Endothelial cell of umbilical vein (primary cell): ENCODE results near the gene DCX. TPM values are rescaled to one million over a fixed set of nuclear protein-coding genes. Genes with fewer than 3 reads are reported as not detected.

Experiments used
- BruUV-seq: library from RNA; stranded (reverse); fragments of 400-500 nt; replicated peaks from 2 replicates; lab custom pipeline; 2021; lab: Mats Ljungman, UMichigan
- CTCF ChIA-PET: fragments of 300-600, 350-600 bp; sonication (Branson Sonifier 250); formaldehyde crosslinking; loops from one replicate; lab custom pipeline; 2021; ENCODE audit warnings: antibody characterized with exemption, inconsistent platforms; lab: Charles Lee
- POLR2A ChIA-PET: fragments of 300-600, 350-600 bp; sonication (Branson Sonifier 250); formaldehyde crosslinking; loops from one replicate; lab custom pipeline; 2021; ENCODE audit warnings: antibody characterized with exemption, inconsistent platforms; lab: Charles Lee
- DNase-seq: peaks from one replicate; pipeline ENCODE4 v3.0.0-alpha.2; 2011; ENCODE audit warnings: low read depth, low spot score
- FAIRE-seq: peaks from 2 replicates; lab custom pipeline; 2011; peaks lifted over from hg19 to GRCh38; lab: Jason Lieb, UNC
- H2AFZ ChIP-seq: 2 replicates; pipeline ENCODE4 v1.6.0; 2012; ENCODE audit warnings: low read depth, low read length, control low read depth, inconsistent platforms
- H3K27ac ChIP-seq: 2 replicates; pipeline ENCODE4 v1.5.1; 2011; ENCODE audit warnings: low read depth, mild to moderate bottlenecking, control low read depth, low read length, moderate library complexity; ENCODE audit not compliant: insufficient read depth
- H3K27me3 ChIP-seq, 2 experiments: 2 replicates each; pipeline versions ENCODE4 v1.6.0 to v1.6.1; 2011; ENCODE audit warnings: low read length in 2 of 2, mixed read lengths in 1 of 2; ENCODE audit not compliant: control insufficient read depth in 2 of 2, insufficient read depth in 2 of 2
- H3K36me3 ChIP-seq, 2 experiments: 2 replicates in 1 of 2; 3 replicates in 1 of 2; pipeline ENCODE4 v1.5.1; 2011; ENCODE audit warnings: low read length in 2 of 2, mild to moderate bottlenecking in 1 of 2, moderate library complexity in 1 of 2; ENCODE audit not compliant: control insufficient read depth in 2 of 2, insufficient read depth in 2 of 2; ENCODE audit errors: extremely low read depth in 1 of 2
- H3K4me1 ChIP-seq: 3 replicates; pipeline ENCODE4 v1.5.1; 2011; ENCODE audit warnings: mild to moderate bottlenecking, low read length; ENCODE audit not compliant: control insufficient read depth, insufficient read depth; ENCODE audit errors: extremely low read depth
- H3K4me2 ChIP-seq: 2 replicates; pipeline ENCODE4 v1.6.1; 2011; ENCODE audit warnings: low read length, control low read depth, mixed read lengths; ENCODE audit not compliant: insufficient read depth
- H3K4me3 ChIP-seq, 3 experiments: fragments of 200-600 bp in 1 of 3; sonication (generic), shearing (Covaris generic) in 1 of 3; replicated peaks in 1 of 3; 2 replicates each; pipeline ENCODE4 v1.5.1; 2011 to 2016; ENCODE audit warnings: control low read depth in 3 of 3, low read length in 3 of 3, mild to moderate bottlenecking in 2 of 3, inconsistent platforms in 1 of 3, low read depth in 1 of 3, moderate library complexity in 1 of 3; ENCODE audit not compliant: insufficient read depth in 1 of 3
- H3K79me2 ChIP-seq: 2 replicates; pipeline ENCODE4 v1.6.0; 2012; ENCODE audit warnings: low read length, inconsistent platforms; ENCODE audit not compliant: control insufficient read depth, insufficient read depth
- H3K9ac ChIP-seq: replicated peaks from 2 replicates; pipeline ENCODE3; 2011; ENCODE audit warnings: low read length, control low read depth; ENCODE audit not compliant: insufficient read depth; ENCODE audit errors: extremely low read depth
- H3K9me1 ChIP-seq: replicated peaks from 3 replicates; pipeline ENCODE4 v1.6.0; 2011; ENCODE audit warnings: mild to moderate bottlenecking, low read length; ENCODE audit not compliant: control insufficient read depth, insufficient read depth; ENCODE audit errors: extremely low read depth
- H3K9me3 ChIP-seq: replicated peaks from 2 replicates; pipeline ENCODE4 v1.5.1; 2012; ENCODE audit warnings: low read length, inconsistent platforms; ENCODE audit not compliant: control insufficient read depth, insufficient read depth
- H4K20me1 ChIP-seq: replicated peaks from 2 replicates; pipeline ENCODE3; 2011; ENCODE audit warnings: mild to moderate bottlenecking, low read length; ENCODE audit not compliant: control insufficient read depth, insufficient read depth; ENCODE audit errors: extremely low read depth
- EZH2 ChIP-seq: IDR thresholded peaks from 2 replicates; pipeline ENCODE4 v1.6.1; 2012; ENCODE audit warnings: borderline replicate concordance, low read depth, mild to moderate bottlenecking, moderate library complexity, low read length, inconsistent platforms; ENCODE audit not compliant: severe bottlenecking
- FOS ChIP-seq: IDR thresholded peaks from 2 replicates; pipeline ENCODE4 v1.6.1; 2011; ENCODE audit warnings: mild to moderate bottlenecking, low read length, moderate library complexity, borderline replicate concordance; ENCODE audit not compliant: insufficient read depth
- GATA2 ChIP-seq: IDR thresholded peaks from 2 replicates; pipeline ENCODE4 v1.7.0; 2011; ENCODE audit warnings: low read depth, mild to moderate bottlenecking, moderate library complexity, mixed read lengths, low read length; ENCODE audit not compliant: insufficient read length, insufficient read depth
- JUN ChIP-seq: IDR thresholded peaks from 2 replicates; pipeline ENCODE4 v1.6.1; 2011; ENCODE audit warnings: borderline replicate concordance, low read depth; ENCODE audit not compliant: insufficient read length, insufficient read depth
- MYC ChIP-seq: IDR thresholded peaks from one replicate; pipeline ENCODE4 v1.6.1; 2011; ENCODE audit warnings: mild to moderate bottlenecking, low read depth, low read length
- POLR2A ChIP-seq: IDR thresholded peaks from 2 replicates; pipeline ENCODE4 v1.6.1; 2012; ENCODE audit warnings: low read depth, mild to moderate bottlenecking, control low read depth, low read length
- POLR2AphosphoS5 ChIP-seq: IDR thresholded peaks from 2 replicates; pipeline ENCODE4 v1.6.1; 2012; ENCODE audit warnings: low read depth, mild to moderate bottlenecking, control low read depth, low read length, moderate library complexity; ENCODE audit not compliant: insufficient read depth
- dilution Hi-C: fragments of 300-500 bp; cut with MboI; formaldehyde crosslinking; loops from one replicate; pipeline ENCODE4 v1.15.0; 2019; ENCODE audit warnings: low sequenced_read_pairs; ENCODE audit not compliant: extremely low pct_ligation_motif_present
- intact Hi-C: fragments of 100-400 bp; cut with micrococcal nuclease; formaldehyde crosslinking; loops from one replicate; pipeline ENCODE4 v1.10.0; 2022
- polyA plus RNA-seq, 4 experiments: library from polyadenylated mRNA; depleted of rRNA in 3 of 4; stranded (reverse) in 3 of 4; unstranded in 1 of 4; fragments of >200 nt; gene quantifications; 2 replicates each; pipeline versions ENCODE4 v1.2.1 to v1.2.3, GENCODE V29; 2011 to 2012; ENCODE audit warnings: missing spikeins in 1 of 4
- total RNA-seq: library from RNA; stranded (reverse); gene quantifications from 2 replicates; pipeline ENCODE4 v1.2.3, GENCODE V29; 2021
- TF ChIP-seq, protein P1 (sequence below), 2 donors: IDR thresholded peaks; 1 replicate in 1 of 2; 2 replicates in 1 of 2; pipeline ENCODE4 v1.5.1; 2011; ENCODE audit warnings: low read length in 2 of 2, mild to moderate bottlenecking in 2 of 2, moderate library complexity in 2 of 2, control low read depth in 1 of 2, inconsistent platforms in 1 of 2, low read depth in 1 of 2; ENCODE audit not compliant: insufficient read depth in 1 of 2; ENCODE audit errors: extremely low read depth in 1 of 2
- TF ChIP-seq, protein P2 (sequence below): IDR thresholded peaks from 2 replicates; pipeline ENCODE4 v1.6.1; 2011; ENCODE audit not compliant: insufficient read depth, insufficient read length

DCX gene
- total and polyA plus RNA-seq, 2 donors (not counting 3 experiments of a cell fraction or from before 2014, with no cell fraction given): not detected

GRCh38 chrX:111318901-111319300, 93.1 kb downstream of the DCX start:
- Histone ChIP-seq H3K27ac (no peak overlapping the region), H3K4me3 (no peak overlapping the region), H3K9ac (no peak overlapping the region), H3K4me1 (no peaks in the 10 kb centered on the region), H2AFZ (no peak overlapping the region), H3K27me3 (no peaks in the 10 kb centered on the region), H3K36me3 (no peaks in the 10 kb centered on the region), H3K4me2 (no peak overlapping the region), H3K79me2 (no peaks in the 10 kb centered on the region), H4K20me1 (no peaks in the 10 kb centered on the region), H3K9me3 (no peaks in the 10 kb centered on the region), H3K9me1 (no peaks in the 10 kb centered on the region)
- no TSS peak for BruUV-seq
- CTCF ChIA-PET: no interaction called here
- intact Hi-C loops: no loop called here
- no peak for TF ChIP-seq POLR2A
- no peak for TF ChIP-seq EZH2
- no peak for TF ChIP-seq POLR2AphosphoS5
- TF ChIP-seq, protein P1, sequence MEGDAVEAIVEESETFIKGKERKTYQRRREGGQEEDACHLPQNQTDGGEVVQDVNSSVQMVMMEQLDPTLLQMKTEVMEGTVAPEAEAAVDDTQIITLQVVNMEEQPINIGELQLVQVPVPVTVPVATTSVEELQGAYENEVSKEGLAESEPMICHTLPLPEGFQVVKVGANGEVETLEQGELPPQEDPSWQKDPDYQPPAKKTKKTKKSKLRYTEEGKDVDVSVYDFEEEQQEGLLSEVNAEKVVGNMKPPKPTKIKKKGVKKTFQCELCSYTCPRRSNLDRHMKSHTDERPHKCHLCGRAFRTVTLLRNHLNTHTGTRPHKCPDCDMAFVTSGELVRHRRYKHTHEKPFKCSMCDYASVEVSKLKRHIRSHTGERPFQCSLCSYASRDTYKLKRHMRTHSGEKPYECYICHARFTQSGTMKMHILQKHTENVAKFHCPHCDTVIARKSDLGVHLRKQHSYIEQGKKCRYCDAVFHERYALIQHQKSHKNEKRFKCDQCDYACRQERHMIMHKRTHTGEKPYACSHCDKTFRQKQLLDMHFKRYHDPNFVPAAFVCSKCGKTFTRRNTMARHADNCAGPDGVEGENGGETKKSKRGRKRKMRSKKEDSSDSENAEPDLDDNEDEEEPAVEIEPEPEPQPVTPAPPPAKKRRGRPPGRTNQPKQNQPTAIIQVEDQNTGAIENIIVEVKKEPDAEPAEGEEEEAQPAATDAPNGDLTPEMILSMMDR (IDR thresholded peaks at IDR 0.05; ENCODE audit: extremely low read depth in 1 of 2, insufficient read depth in 1 of 2, low read depth in 1 of 2, low read length in 2 of 2): no peak
- no peak for TF ChIP-seq JUN
- no peak for TF ChIP-seq GATA2
- TF ChIP-seq, protein P2, sequence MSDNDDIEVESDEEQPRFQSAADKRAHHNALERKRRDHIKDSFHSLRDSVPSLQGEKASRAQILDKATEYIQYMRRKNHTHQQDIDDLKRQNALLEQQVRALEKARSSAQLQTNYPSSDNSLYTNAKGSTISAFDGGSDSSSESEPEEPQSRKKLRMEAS: no peak
- no peak for TF ChIP-seq FOS
- no peak for TF ChIP-seq MYC
- no peak for DNase-seq
- POLR2A ChIA-PET: no interaction called here
- dilution Hi-C loops: no loop called here
- FAIRE-seq: no peak
